Measurements from ENCODE around the gene BIRC3.
A peak's percentile ranks its signal among the peaks of the same experiment; 100 is the strongest.

Gene BIRC3

GRCh38 chr11:102346748-102347461, 29.6 kb downstream of the BIRC3 start, which contains the start of gene BIRC2:
TSS of gene BIRC2 (plus strand) at chr11:102347214. CDS start at chr11:102349855, 2,641 bp downstream.
- no peak for TF ChIP-seq Cebpa-rat (IDR thresholded peaks at IDR 0.05)
- H3K4me1 ChIP-seq, result peaks cover 18 to 48% (median 35%) of the 10 kb centered on the region in 10 experiments
- peak within 1 kb of the TSS; percentile 91 to 98 (median 94) for H3K27ac ChIP-seq
- H3K36me3 ChIP-seq, result peaks cover 14 to 24% (median 22%) of the 10 kb centered on the region in 11 experiments; a peak in 20 of 22 replicates
- no peaks in the 10 kb centered on the region for H3K27me3 ChIP-seq
- H3K4me3 ChIP-seq, result peak within 1 kb of the TSS; percentile 70 to 85 (median 76)
- peaks cover 0 to 22% (median 0%) of the 10 kb centered on the region in 11 experiments; a peak in 4 of 22 replicates for H4K20me1 ChIP-seq
- peak within 1 kb of the TSS; percentile 89 to 97 (median 95) for H3K9ac ChIP-seq
- H3K9me3 ChIP-seq (replicated peaks in 1 of 11), result no peaks in the 10 kb centered on the region
- H3K4me2 ChIP-seq, result peak within 1 kb of the TSS; percentile 83 to 91 (median 86)

DNA sequence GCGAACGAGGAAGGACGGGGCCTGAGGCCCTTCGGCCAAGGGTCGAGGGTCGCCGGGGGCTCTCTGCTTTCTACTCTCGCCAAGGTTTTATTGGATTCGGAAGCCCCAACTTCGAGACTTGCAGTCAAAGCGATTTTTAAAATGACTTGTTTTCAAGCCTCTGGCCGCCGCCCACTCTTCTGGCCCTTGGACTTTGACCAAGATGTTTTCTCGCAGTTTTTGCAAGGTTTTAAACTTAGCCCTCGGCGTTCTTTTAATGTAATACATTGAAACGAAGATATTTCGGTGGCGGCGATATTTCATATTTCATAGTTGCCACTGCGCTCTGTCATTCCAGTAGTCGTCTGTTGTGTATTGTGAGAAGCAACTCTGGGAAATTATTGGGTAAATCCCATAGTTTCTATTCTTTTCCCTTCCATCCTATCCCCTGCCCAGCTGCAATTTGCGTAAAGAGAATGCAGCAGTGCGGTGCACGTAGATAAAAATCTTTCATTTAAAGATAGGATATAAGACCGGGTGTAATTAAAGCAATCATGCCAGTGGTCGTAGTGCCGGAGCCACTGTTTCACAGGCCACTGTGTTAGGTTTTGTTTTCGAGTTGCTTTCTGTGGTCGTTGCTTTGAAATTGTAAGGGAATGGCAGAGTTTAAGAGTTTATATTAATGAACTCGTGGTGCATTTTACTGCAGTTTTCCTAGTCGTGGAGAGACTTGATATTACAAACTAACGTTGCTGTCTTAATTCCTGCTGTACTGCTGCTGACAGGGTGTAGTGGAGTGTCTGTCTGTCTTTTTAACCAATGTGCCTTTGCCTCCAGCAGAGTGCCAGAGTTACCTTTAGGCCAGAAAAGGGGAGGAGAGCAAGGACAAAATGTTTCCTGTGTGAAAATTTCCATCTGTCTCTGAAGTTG, 30.4 kb downstream of the BIRC3 start:
- peak overlapping the region; percentile 91 to 98 (median 94) for H3K27ac ChIP-seq
- peaks cover 14 to 32% (median 24%) of the 10 kb centered on the region in 11 experiments; a peak in 21 of 22 replicates for H3K36me3 ChIP-seq
- no peaks in the 10 kb centered on the region for H3K27me3 ChIP-seq
- peak overlapping the region; percentile 72 to 91 (median 86) for H3K4me2 ChIP-seq
- peaks cover 0 to 22% (median 0%) of the 10 kb centered on the region in 11 experiments; a peak in 4 of 22 replicates for H4K20me1 ChIP-seq
- H3K4me3 ChIP-seq, result peak overlapping the region; percentile 70 to 85 (median 76)
- TF ChIP-seq Cebpa-rat (IDR thresholded peaks at IDR 0.05), result no peak
- H3K4me1 ChIP-seq, result peaks cover 18 to 48% (median 35%) of the 10 kb centered on the region in 10 experiments
- H3K9ac ChIP-seq, result peak overlapping the region; percentile 89 to 97 (median 95)
- H3K9me3 ChIP-seq (replicated peaks in 1 of 11), result no peaks in the 10 kb centered on the region

DNA sequence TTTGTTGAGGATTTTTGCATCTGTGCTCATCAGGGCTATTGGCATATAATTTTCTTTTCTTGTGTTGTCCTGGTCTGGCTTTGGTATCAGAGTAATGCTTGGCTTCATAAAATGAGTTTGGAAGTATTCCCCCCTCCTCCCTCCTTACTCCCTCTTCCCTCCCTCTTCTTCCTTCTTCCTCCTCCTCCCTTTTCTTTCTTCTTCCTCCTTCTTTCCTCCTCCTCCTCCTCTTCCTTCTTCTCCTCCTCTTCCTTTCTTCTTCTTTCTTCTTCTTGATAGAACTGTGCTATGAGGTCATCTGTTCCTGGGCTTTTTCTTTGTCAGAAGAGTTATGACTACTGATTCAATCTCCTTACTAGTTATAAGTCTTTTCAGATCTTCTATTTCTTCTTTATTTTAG, 39.8 kb downstream of the BIRC3 start:
- no peak for TF ChIP-seq Cebpa-rat (IDR thresholded peaks at IDR 0.05)
- Histone ChIP-seq H3K4me1 (peaks cover 10 to 16% (median 14%) of the 10 kb centered on the region in 10 experiments; a peak in 19 of 20 replicates), H4K20me1 (peaks cover 6 to 52% (median 11%) of the 10 kb centered on the region in 11 experiments; a peak in 16 of 22 replicates), H3K4me3 (no peak overlapping the region), H3K27me3 (no peaks in the 10 kb centered on the region), H3K9me3 (replicated peaks in 1 of 11) (peaks cover 33 to 64% (median 51%) of the 10 kb centered on the region in 11 experiments), H3K4me2 (peak overlapping the region in 1 of 11 experiments; percentile 32; a peak in 1 of 22 replicates), H3K27ac (no peak overlapping the region), H3K9ac (no peak overlapping the region), H3K36me3 (peaks cover 59 to 94% (median 74%) of the 10 kb centered on the region in 11 experiments)

GRCh38 chr11:102359372-102359771, 42.1 kb downstream of the BIRC3 start:
- Histone ChIP-seq H3K4me1 (peaks cover 6 to 17% (median 14%) of the 10 kb centered on the region in 10 experiments; a peak in 19 of 20 replicates), H3K4me3 (no peak overlapping the region), H3K36me3 (peaks cover 62 to 96% (median 75%) of the 10 kb centered on the region in 11 experiments), H3K9ac (no peak overlapping the region), H3K27me3 (no peaks in the 10 kb centered on the region), H4K20me1 (peaks cover 6 to 52% (median 11%) of the 10 kb centered on the region in 11 experiments; a peak in 16 of 22 replicates), H3K9me3 (replicated peaks in 1 of 11) (peaks cover 33 to 57% (median 46%) of the 10 kb centered on the region in 11 experiments), H3K4me2 (no peak overlapping the region), H3K27ac (no peak overlapping the region)
- no peak for TF ChIP-seq Cebpa-rat (IDR thresholded peaks at IDR 0.05)

GRCh38 chr11:102360681-102361080, 43.4 kb downstream of the BIRC3 start:
- peaks cover 6 to 56% (median 14%) of the 10 kb centered on the region in 11 experiments; a peak in 16 of 22 replicates for H4K20me1 ChIP-seq
- H3K36me3 ChIP-seq, result peaks cover 69 to 98% (median 78%) of the 10 kb centered on the region in 11 experiments
- H3K4me3 ChIP-seq, result no peak overlapping the region
- no peak overlapping the region for H3K9ac ChIP-seq
- H3K27ac ChIP-seq, result no peak overlapping the region
- no peak for TF ChIP-seq Cebpa-rat (IDR thresholded peaks at IDR 0.05)
- H3K4me2 ChIP-seq, result peak overlapping the region in 9 of 11 experiments; percentile 37 to 72 (median 56); a peak in 18 of 22 replicates
- H3K9me3 ChIP-seq (replicated peaks in 1 of 11), result peaks cover 25 to 44% (median 38%) of the 10 kb centered on the region in 11 experiments
- H3K4me1 ChIP-seq, result peaks cover 13 to 17% (median 15%) of the 10 kb centered on the region in 10 experiments
- H3K27me3 ChIP-seq, result no peaks in the 10 kb centered on the region

- TF ChIP-seq Cebpa-rat (IDR thresholded peaks at IDR 0.05), result no peak
- no peaks in the 10 kb centered on the region for H3K27me3 ChIP-seq
- H3K4me2 ChIP-seq, result peak overlapping the region in 9 of 11 experiments; percentile 37 to 72 (median 56); a peak in 18 of 22 replicates
- peaks cover 66 to 98% (median 77%) of the 10 kb centered on the region in 11 experiments for H3K36me3 ChIP-seq
- H3K9ac ChIP-seq, result no peak overlapping the region
- peaks cover 6 to 53% (median 14%) of the 10 kb centered on the region in 11 experiments; a peak in 16 of 22 replicates for H4K20me1 ChIP-seq
- peaks cover 13 to 22% (median 15%) of the 10 kb centered on the region in 10 experiments for H3K4me1 ChIP-seq
- H3K9me3 ChIP-seq (replicated peaks in 1 of 11), result peaks cover 19 to 38% (median 31%) of the 10 kb centered on the region in 11 experiments
- no peak overlapping the region for H3K27ac ChIP-seq
- no peak overlapping the region for H3K4me3 ChIP-seq
Measured at GRCh38 chr11:102361086-102362031, 44.1 kb downstream of the BIRC3 start.

GRCh38 chr11:102364991-102365390, 47.7 kb downstream of the BIRC3 start:
- Histone ChIP-seq H3K9ac (no peak overlapping the region), H3K36me3 (peaks cover 49 to 87% (median 72%) of the 10 kb centered on the region in 11 experiments), H3K4me1 (peaks cover 13 to 22% (median 15%) of the 10 kb centered on the region in 10 experiments), H4K20me1 (peaks cover 6 to 35% (median 14%) of the 10 kb centered on the region in 11 experiments; a peak in 16 of 22 replicates), H3K27me3 (no peaks in the 10 kb centered on the region), H3K4me2 (no peak overlapping the region), H3K4me3 (no peak overlapping the region), H3K9me3 (replicated peaks in 1 of 11) (peaks cover 2 to 8% (median 5%) of the 10 kb centered on the region in 11 experiments; a peak in 21 of 22 replicates), H3K27ac (no peak overlapping the region)
- TF ChIP-seq Cebpa-rat (IDR thresholded peaks at IDR 0.05), result no peak
